ENCODE results near the gene FBXW2.
"Not testable (repeated sequence)": the region's sequence is repeated elsewhere in the genome, so short reads cannot be mapped to it uniquely, and the experiment has no call there.

The FBXW2 gene

GRCh38 chr9:120808931-120809330 is 15.7 kb upstream of the FBXW2 start:
- no peaks in the 10 kb centered on the region for H3K9me3 ChIP-seq (ENCODE audit: control insufficient read depth, insufficient read depth, low read length)
- no peaks in the 10 kb centered on the region for H3K36me3 ChIP-seq (ENCODE audit: control insufficient read depth, insufficient read depth, low read length)
- H3K4me3 ChIP-seq (ENCODE audit: low read depth, low read length) = no peak overlapping the region
- no peak overlapping the region for H3K9ac ChIP-seq (ENCODE audit: low read depth, low read length)
- H3K27me3 ChIP-seq (ENCODE audit: control insufficient read depth, insufficient read depth, low read length) = no peaks in the 10 kb centered on the region
- H3K4me1 ChIP-seq (ENCODE audit: control insufficient read depth, insufficient read depth, low read length) = no peaks in the 10 kb centered on the region

- Histone ChIP-seq H3K27me3 (ENCODE audit: control insufficient read depth, insufficient read depth, low read length) (no peaks in the 10 kb centered on the region), H3K9me3 (ENCODE audit: control insufficient read depth, insufficient read depth, low read length) (no peaks in the 10 kb centered on the region), H3K36me3 (ENCODE audit: control insufficient read depth, insufficient read depth, low read length) (no peaks in the 10 kb centered on the region), H3K4me3 (ENCODE audit: low read depth, low read length) (no peak overlapping the region), H3K4me1 (ENCODE audit: control insufficient read depth, insufficient read depth, low read length) (no peaks in the 10 kb centered on the region), H3K9ac (ENCODE audit: low read depth, low read length) (no peak overlapping the region)
Measured at GRCh38 chr9:120807607-120808379, 14.6 kb upstream of the FBXW2 start.

GRCh38 chr9:120804784-120805363 is 11.7 kb upstream of the FBXW2 start:
- not testable (repeated sequence) for H3K4me1 ChIP-seq (ENCODE audit: control insufficient read depth, insufficient read depth, low read length); H3K9ac ChIP-seq (ENCODE audit: low read depth, low read length); H3K36me3 ChIP-seq (ENCODE audit: control insufficient read depth, insufficient read depth, low read length); H3K4me3 ChIP-seq (ENCODE audit: low read depth, low read length); H3K27me3 ChIP-seq (ENCODE audit: control insufficient read depth, insufficient read depth, low read length); H3K9me3 ChIP-seq (ENCODE audit: control insufficient read depth, insufficient read depth, low read length)

GRCh38 chr9:120801441-120801840 is 8.2 kb upstream of the FBXW2 start:
- Histone ChIP-seq H3K9me3 (ENCODE audit: control insufficient read depth, insufficient read depth, low read length) (no peaks in the 10 kb centered on the region), H3K4me3 (ENCODE audit: low read depth, low read length) (no peak overlapping the region), H3K27me3 (ENCODE audit: control insufficient read depth, insufficient read depth, low read length) (no peaks in the 10 kb centered on the region), H3K9ac (ENCODE audit: low read depth, low read length) (no peak overlapping the region), H3K4me1 (ENCODE audit: control insufficient read depth, insufficient read depth, low read length) (no peaks in the 10 kb centered on the region), H3K36me3 (ENCODE audit: control insufficient read depth, insufficient read depth, low read length) (no peaks in the 10 kb centered on the region)

GRCh38 chr9:120791161-120791560 is 2.1 kb downstream of the FBXW2 start:
- Histone ChIP-seq H3K9me3 (ENCODE audit: control insufficient read depth, insufficient read depth, low read length) (no peaks in the 10 kb centered on the region), H3K9ac (ENCODE audit: low read depth, low read length) (no peak overlapping the region), H3K4me1 (ENCODE audit: control insufficient read depth, insufficient read depth, low read length) (no peaks in the 10 kb centered on the region), H3K4me3 (ENCODE audit: low read depth, low read length) (no peak overlapping the region), H3K36me3 (ENCODE audit: control insufficient read depth, insufficient read depth, low read length) (peaks cover 6% of the 10 kb centered on the region), H3K27me3 (ENCODE audit: control insufficient read depth, insufficient read depth, low read length) (no peaks in the 10 kb centered on the region)

GRCh38 chr9:120787933-120788332 is 5.3 kb downstream of the FBXW2 start:
- Histone ChIP-seq H3K27me3 (ENCODE audit: control insufficient read depth, insufficient read depth, low read length) (no peaks in the 10 kb centered on the region), H3K9ac (ENCODE audit: low read depth, low read length) (no peak overlapping the region), H3K36me3 (ENCODE audit: control insufficient read depth, insufficient read depth, low read length) (peaks cover 8% of the 10 kb centered on the region), H3K4me1 (ENCODE audit: control insufficient read depth, insufficient read depth, low read length) (no peaks in the 10 kb centered on the region), H3K9me3 (ENCODE audit: control insufficient read depth, insufficient read depth, low read length) (no peaks in the 10 kb centered on the region), H3K4me3 (ENCODE audit: low read depth, low read length) (no peak overlapping the region)

GRCh38 chr9:120783602-120784047 is 9.6 kb downstream of the FBXW2 start:
- H3K9ac ChIP-seq (ENCODE audit: low read depth, low read length) = no peak overlapping the region
- H3K9me3 ChIP-seq (ENCODE audit: control insufficient read depth, insufficient read depth, low read length) = no peaks in the 10 kb centered on the region
- no peaks in the 10 kb centered on the region for H3K4me1 ChIP-seq (ENCODE audit: control insufficient read depth, insufficient read depth, low read length)
- H3K36me3 ChIP-seq (ENCODE audit: control insufficient read depth, insufficient read depth, low read length) = peaks cover 8% of the 10 kb centered on the region
- no peaks in the 10 kb centered on the region for H3K27me3 ChIP-seq (ENCODE audit: control insufficient read depth, insufficient read depth, low read length)
- H3K4me3 ChIP-seq (ENCODE audit: low read depth, low read length) = no peak overlapping the region

GRCh38 chr9:120781236-120781635 is 12.0 kb downstream of the FBXW2 start:
- Histone ChIP-seq H3K4me3 (ENCODE audit: low read depth, low read length) (no peak overlapping the region), H3K9me3 (ENCODE audit: control insufficient read depth, insufficient read depth, low read length) (no peaks in the 10 kb centered on the region), H3K36me3 (ENCODE audit: control insufficient read depth, insufficient read depth, low read length) (peaks cover 7% of the 10 kb centered on the region), H3K4me1 (ENCODE audit: control insufficient read depth, insufficient read depth, low read length) (no peaks in the 10 kb centered on the region), H3K9ac (ENCODE audit: low read depth, low read length) (no peak overlapping the region), H3K27me3 (ENCODE audit: control insufficient read depth, insufficient read depth, low read length) (no peaks in the 10 kb centered on the region)

- Histone ChIP-seq H3K9me3 (ENCODE audit: control insufficient read depth, insufficient read depth, low read length) (no peaks in the 10 kb centered on the region), H3K4me1 (ENCODE audit: control insufficient read depth, insufficient read depth, low read length) (no peaks in the 10 kb centered on the region), H3K27me3 (ENCODE audit: control insufficient read depth, insufficient read depth, low read length) (no peaks in the 10 kb centered on the region), H3K9ac (ENCODE audit: low read depth, low read length) (no peak overlapping the region), H3K4me3 (ENCODE audit: low read depth, low read length) (no peak overlapping the region), H3K36me3 (ENCODE audit: control insufficient read depth, insufficient read depth, low read length) (peaks cover 8% of the 10 kb centered on the region)
Measured at GRCh38 chr9:120780367-120780766, 12.8 kb downstream of the FBXW2 start.

- H3K4me1 ChIP-seq (ENCODE audit: control insufficient read depth, insufficient read depth, low read length) = no peaks in the 10 kb centered on the region
- H3K27me3 ChIP-seq (ENCODE audit: control insufficient read depth, insufficient read depth, low read length) = no peaks in the 10 kb centered on the region
- H3K4me3 ChIP-seq (ENCODE audit: low read depth, low read length) = no peak overlapping the region
- no peak overlapping the region for H3K9ac ChIP-seq (ENCODE audit: low read depth, low read length)
- no peaks in the 10 kb centered on the region for H3K9me3 ChIP-seq (ENCODE audit: control insufficient read depth, insufficient read depth, low read length)
- H3K36me3 ChIP-seq (ENCODE audit: control insufficient read depth, insufficient read depth, low read length) = peaks cover 8% of the 10 kb centered on the region
Measured at GRCh38 chr9:120779227-120779626, 14.0 kb downstream of the FBXW2 start.

- Histone ChIP-seq H3K4me1 (ENCODE audit: control insufficient read depth, insufficient read depth, low read length) (no peaks in the 10 kb centered on the region), H3K4me3 (ENCODE audit: low read depth, low read length) (no peak overlapping the region), H3K27me3 (ENCODE audit: control insufficient read depth, insufficient read depth, low read length) (no peaks in the 10 kb centered on the region), H3K9me3 (ENCODE audit: control insufficient read depth, insufficient read depth, low read length) (no peaks in the 10 kb centered on the region), H3K9ac (ENCODE audit: low read depth, low read length) (no peak overlapping the region), H3K36me3 (ENCODE audit: control insufficient read depth, insufficient read depth, low read length) (peaks cover 8% of the 10 kb centered on the region)
Measured at GRCh38 chr9:120778758-120779157, 14.5 kb downstream of the FBXW2 start.

GRCh38 chr9:120777229-120777628 is 16.0 kb downstream of the FBXW2 start:
- peaks cover 8% of the 10 kb centered on the region for H3K36me3 ChIP-seq (ENCODE audit: control insufficient read depth, insufficient read depth, low read length)
- H3K9me3 ChIP-seq (ENCODE audit: control insufficient read depth, insufficient read depth, low read length) = no peaks in the 10 kb centered on the region

More at GRCh38 chr9:120777229-120777628, 16.0 kb downstream of the FBXW2 start:
- Histone ChIP-seq H3K9ac (ENCODE audit: low read depth, low read length) (no peak overlapping the region), H3K27me3 (ENCODE audit: control insufficient read depth, insufficient read depth, low read length) (no peaks in the 10 kb centered on the region), H3K4me3 (ENCODE audit: low read depth, low read length) (no peak overlapping the region), H3K4me1 (ENCODE audit: control insufficient read depth, insufficient read depth, low read length) (no peaks in the 10 kb centered on the region)
